SK-N-MC (cell line): Measurements from ENCODE around the gene BEX2.

Experiments
- EZH2 ChIP-seq: fragments of 200-600 bp; sonication (generic); IDR thresholded peaks from one replicate; pipeline ENCODE4 v1.6.1; 2017; ENCODE audit warnings: antibody characterized with exemption
- POLR2AphosphoS5 ChIP-seq: IDR thresholded peaks from 2 replicates; pipeline ENCODE4 v1.6.1; 2012; ENCODE audit warnings: mild to moderate bottlenecking, low read depth, low read length, borderline replicate concordance

DNA sequence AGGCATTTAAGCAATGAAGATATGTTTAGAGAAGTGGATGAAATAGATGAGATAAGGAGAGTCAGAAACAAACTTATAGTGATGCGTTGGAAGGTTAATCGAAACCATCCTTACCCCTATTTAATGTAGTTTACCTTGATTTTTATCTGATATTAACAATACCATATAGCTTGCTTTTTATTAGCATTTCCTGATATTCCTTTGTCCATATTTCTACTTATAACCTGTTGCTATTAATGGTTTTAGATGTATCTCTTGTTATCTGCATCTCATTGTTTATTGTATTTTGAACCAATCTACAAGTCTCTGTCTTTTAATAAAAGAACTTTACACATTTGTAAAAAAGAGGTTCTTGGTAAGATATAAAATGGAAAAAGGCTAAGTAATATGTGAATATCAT lies 47.1 kb upstream of the BEX2 start:
- TF ChIP-seq EZH2, result no peak
- no peak for TF ChIP-seq POLR2AphosphoS5
